ENCODE results near the gene SSBP4. TPM values are rescaled to one million over a fixed set of nuclear protein-coding genes. Genes with fewer than 3 reads are reported as not detected.
A peak's percentile ranks its signal among the peaks of the same experiment; 100 is the strongest.

The SSBP4 gene
- total RNA-seq, 4 donors from 2014 or later, result 40.5 to 75.6 (median 56.1) TPM

GRCh38 chr19:18385675-18386542 is 33.3 kb upstream of the SSBP4 start, which contains the start of gene GDF15:
TSS of gene GDF15 (plus strand) at chr19:18386158. CDS start at chr19:18386190, 32 bp downstream.
- DNase-seq, result peak; percentile 55 to 76
- Histone ChIP-seq H3K4me1 (peaks cover 7 to 21% of the 10 kb centered on the region in 2 donors), H3K27ac (no peak within 1 kb of the TSS), H3K9me3 (no peaks in the 10 kb centered on the region), H3K27me3 (no peaks in the 10 kb centered on the region), H3K4me3 (replicated peaks in 1 of 3) (peak within 1 kb of the TSS in 1 of 3 donors; percentile 5), H3K36me3 (no peaks in the 10 kb centered on the region)
- 60 to 68% methylated on average over 10 to 20 of the region's 33 CpGs for WGBS, 2 donors
- peak in 1 of 2 donors; percentile 46 for TF ChIP-seq POLR2A (IDR thresholded peaks at IDR 0.05)
- TF ChIP-seq CTCF (IDR thresholded peaks at IDR 0.05), result peak in 1 of 6 experiments; percentile 37
- intact Hi-C loops (cut with DNase I), result no loop called here

- Histone ChIP-seq H3K36me3 (no peaks in the 10 kb centered on the region), H3K27ac (no peak overlapping the region), H3K4me3 (replicated peaks in 1 of 3) (peak overlapping the region in 1 of 3 donors; percentile 5), H3K27me3 (no peaks in the 10 kb centered on the region), H3K4me1 (peaks cover 7 to 21% of the 10 kb centered on the region in 2 donors), H3K9me3 (no peaks in the 10 kb centered on the region)
- TF ChIP-seq POLR2A (IDR thresholded peaks at IDR 0.05), result no peak
- TF ChIP-seq CTCF (IDR thresholded peaks at IDR 0.05), result no peak
- WGBS, 2 donors, result 79 to 81% methylated on average over 14 of the region's 14 CpGs
- intact Hi-C loops (cut with DNase I), result no loop called here
- no peak for DNase-seq
These were observed 32.5 kb upstream of the SSBP4 start for GRCh38 chr19:18386543-18387271.

DNA sequence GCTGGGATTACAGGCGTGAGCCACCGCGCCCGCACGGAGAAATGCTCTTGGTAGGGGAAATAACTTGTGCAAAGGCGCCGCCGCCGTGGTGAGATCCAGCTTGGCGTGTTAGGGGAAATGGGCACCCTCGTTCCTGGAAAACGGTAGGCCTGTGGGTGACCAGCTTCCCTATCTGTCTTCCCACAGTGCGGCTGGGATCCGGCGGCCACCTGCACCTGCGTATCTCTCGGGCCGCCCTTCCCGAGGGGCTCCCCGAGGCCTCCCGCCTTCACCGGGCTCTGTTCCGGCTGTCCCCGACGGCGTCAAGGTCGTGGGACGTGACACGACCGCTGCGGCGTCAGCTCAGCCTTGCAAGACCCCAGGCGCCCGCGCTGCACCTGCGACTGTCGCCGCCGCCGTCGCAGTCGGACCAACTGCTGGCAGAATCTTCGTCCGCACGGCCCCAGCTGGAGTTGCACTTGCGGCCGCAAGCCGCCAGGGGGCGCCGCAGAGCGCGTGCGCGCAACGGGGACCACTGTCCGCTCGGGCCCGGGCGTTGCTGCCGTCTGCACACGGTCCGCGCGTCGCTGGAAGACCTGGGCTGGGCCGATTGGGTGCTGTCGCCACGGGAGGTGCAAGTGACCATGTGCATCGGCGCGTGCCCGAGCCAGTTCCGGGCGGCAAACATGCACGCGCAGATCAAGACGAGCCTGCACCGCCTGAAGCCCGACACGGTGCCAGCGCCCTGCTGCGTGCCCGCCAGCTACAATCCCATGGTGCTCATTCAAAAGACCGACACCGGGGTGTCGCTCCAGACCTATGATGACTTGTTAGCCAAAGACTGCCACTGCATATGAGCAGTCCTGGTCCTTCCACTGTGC is 30.9 kb upstream of the SSBP4 start:
- H3K4me3 ChIP-seq (replicated peaks in 1 of 3), result peak overlapping the region in 1 of 3 donors; percentile 15
- H3K4me1 ChIP-seq, result peaks cover 7 to 21% of the 10 kb centered on the region in 2 donors
- TF ChIP-seq POLR2A (IDR thresholded peaks at IDR 0.05) (peak in 1 of 2 donors; percentile 57), CTCF (IDR thresholded peaks at IDR 0.05) (peak; percentile 81 to 100 (median 100))
- H3K36me3 ChIP-seq, result no peaks in the 10 kb centered on the region
- intact Hi-C loops (cut with DNase I), result no loop called here
- peak; percentile 96 to 97 for DNase-seq
- H3K9me3 ChIP-seq, result no peaks in the 10 kb centered on the region
- peak overlapping the region; percentile 6 to 59 (median 27) for H3K27ac ChIP-seq
- H3K27me3 ChIP-seq, result no peaks in the 10 kb centered on the region
- WGBS, 2 donors, result 24 to 46% methylated on average over 13 to 33 of the region's 86 CpGs

- Histone ChIP-seq H3K36me3 (no peaks in the 10 kb centered on the region), H3K4me3 (replicated peaks in 1 of 3) (no peak overlapping the region), H3K27ac (peak overlapping the region in 2 of 3 donors; percentile 6 to 59), H3K4me1 (peaks cover 7 to 21% of the 10 kb centered on the region in 2 donors), H3K27me3 (no peaks in the 10 kb centered on the region), H3K9me3 (no peaks in the 10 kb centered on the region)
- TF ChIP-seq CTCF (IDR thresholded peaks at IDR 0.05) (no peak), POLR2A (IDR thresholded peaks at IDR 0.05) (no peak)
- intact Hi-C loops (cut with DNase I), result no loop called here
- no peak for DNase-seq
- 76 to 80% methylated on average over 9 to 13 of the region's 13 CpGs for WGBS, 2 donors
These were observed 30.1 kb upstream of the SSBP4 start for GRCh38 chr19:18388960-18389725.
